Superior temporal gyrus (tissue), 1 donor: ENCODE data around the gene SAMMSON.

Experiments
- DNase-seq: peaks from one replicate; pipeline ENCODE4 v3.0.0-alpha.2; 2016; ENCODE audit errors: extremely low spot score

SAMMSON gene

GRCh38 chr3:70011582-70011981 lies 12.0 kb downstream of the SAMMSON start:
- no peak for DNase-seq

GRCh38 chr3:70020906-70021660 lies 21.6 kb downstream of the SAMMSON start:
- DNase-seq: no peak

GRCh38 chr3:70028361-70028760 lies 28.8 kb downstream of the SAMMSON start:
- no peak for DNase-seq

- DNase-seq: no peak
Observed at GRCh38 chr3:70038693-70039092, 39.2 kb downstream of the SAMMSON start.

GRCh38 chr3:70040386-70040785 lies 40.9 kb downstream of the SAMMSON start:
- DNase-seq: no peak

GRCh38 chr3:70042641-70043040 lies 43.1 kb downstream of the SAMMSON start:
- peak; percentile 56 for DNase-seq

- DNase-seq: no peak
Observed at GRCh38 chr3:70049761-70050160, 50.2 kb downstream of the SAMMSON start.

GRCh38 chr3:70053293-70053692 lies 53.8 kb downstream of the SAMMSON start:
- DNase-seq: no peak

GRCh38 chr3:70056081-70056480 lies 56.5 kb downstream of the SAMMSON start:
- DNase-seq: no peak

- no peak for DNase-seq
Observed at GRCh38 chr3:70057426-70057825, 57.9 kb downstream of the SAMMSON start.

GRCh38 chr3:70061096-70061495 lies 61.6 kb downstream of the SAMMSON start:
- DNase-seq: no peak

GRCh38 chr3:70064194-70064779 lies 64.8 kb downstream of the SAMMSON start:
- DNase-seq: peak; percentile 94

- DNase-seq: peak; percentile 24
Observed at GRCh38 chr3:70065696-70066253, 66.2 kb downstream of the SAMMSON start.

- no peak for DNase-seq
Observed at GRCh38 chr3:70067860-70068521, 68.5 kb downstream of the SAMMSON start.

GRCh38 chr3:70069557-70069956 lies 70.0 kb downstream of the SAMMSON start:
- no peak for DNase-seq

- no peak for DNase-seq
Observed at GRCh38 chr3:70071138-70071537, 71.6 kb downstream of the SAMMSON start.

GRCh38 chr3:70072180-70072579 lies 72.6 kb downstream of the SAMMSON start:
- no peak for DNase-seq

GRCh38 chr3:70072754-70073153 lies 73.2 kb downstream of the SAMMSON start:
- no peak for DNase-seq

GRCh38 chr3:70075101-70075500 lies 75.6 kb downstream of the SAMMSON start:
- DNase-seq: no peak

GRCh38 chr3:70076396-70076795 lies 76.9 kb downstream of the SAMMSON start:
- no peak for DNase-seq

GRCh38 chr3:70078778-70079177 lies 79.2 kb downstream of the SAMMSON start:
- no peak for DNase-seq

- DNase-seq: no peak
Observed at GRCh38 chr3:70085613-70086012, 86.1 kb downstream of the SAMMSON start.

- no peak for DNase-seq
Observed at GRCh38 chr3:70086336-70086735, 86.8 kb downstream of the SAMMSON start.
